GM12878 (cell line): ENCODE measurements around the gene SPG7. TPM values are rescaled to one million over a fixed set of nuclear protein-coding genes. Genes with fewer than 3 reads are reported as not detected.

Experiments used
- ATAC-seq: fragments of 200-7000 bp; cut with Tn5 transposase; 3 replicates; pipeline ENCODE4 v1.9.1; 2020; ENCODE audit warnings: mild to moderate bottlenecking, moderate library complexity
- BruUV-seq: library from RNA; stranded (reverse); fragments of 400-500 nt; replicated peaks from 2 replicates; lab custom pipeline; 2021; lab: Mats Ljungman, UMichigan
- CTCF ChIA-PET: fragments of 300-600 bp; sonication (Branson Sonifier 250); formaldehyde crosslinking; extraction: SDS; loops from one replicate; lab custom pipeline; 2021; ENCODE audit warnings: inconsistent platforms; lab: Yijun Ruan, JAX
- POLR2A ChIA-PET: fragments of 350-600 bp; formaldehyde crosslinking; extraction: SDS; loops from one replicate; lab custom pipeline; 2021; ENCODE audit warnings: inconsistent platforms; lab: Charles Lee
- RAD21 ChIA-PET: fragments of 300-600 bp; sonication (Branson Sonifier 250); formaldehyde crosslinking; loops from one replicate; lab custom pipeline; 2023; ENCODE audit warnings: antibody characterized with exemption; ENCODE audit not compliant: unreplicated experiment; lab: Charles Lee
- SMC1A ChIA-PET: fragments of 300-600 bp; sonication (Branson Sonifier 250); formaldehyde crosslinking; loops from one replicate; lab custom pipeline; 2023; ENCODE audit not compliant: unreplicated experiment, uncharacterized antibody; lab: Charles Lee
- DNase-seq: peaks from one replicate; pipeline ENCODE4 v3.0.0-alpha.2; 2011; ENCODE audit warnings: low read depth, low spot score
- FAIRE-seq: peaks from 3 replicates; lab custom pipeline; 2011; peaks lifted over from hg19 to GRCh38; lab: Jason Lieb, UNC
- H2AFZ ChIP-seq: 2 replicates; pipeline ENCODE4 v1.6.0; 2011; ENCODE audit warnings: low read depth, low read length, control low read depth; ENCODE audit not compliant: control insufficient read depth
- H3K27ac ChIP-seq: 2 replicates; pipeline ENCODE4 v1.5.1; 2011; ENCODE audit warnings: control low read depth; ENCODE audit not compliant: control insufficient read depth, insufficient read depth
- H3K27me3 ChIP-seq, 2 experiments: replicated peaks in 1 of 2; 2 replicates each; pipeline versions ENCODE4 v1.6.0 to v1.6.1; 2011; ENCODE audit warnings: low read length in 1 of 2; ENCODE audit not compliant: control insufficient read depth in 2 of 2, insufficient read depth in 2 of 2
- H3K36me3 ChIP-seq, 2 experiments: 2 replicates each; pipeline ENCODE4 v1.5.1; 2011; ENCODE audit warnings: low read length in 1 of 2; ENCODE audit not compliant: control insufficient read depth in 2 of 2, insufficient read depth in 2 of 2
- H3K4me1 ChIP-seq: 2 replicates; pipeline ENCODE4 v1.6.1; 2011; ENCODE audit warnings: mild to moderate bottlenecking, low read length, moderate library complexity, mixed read lengths; ENCODE audit not compliant: control insufficient read depth, insufficient read depth
- H3K4me2 ChIP-seq: 2 replicates; pipeline ENCODE4 v1.6.0; 2011; ENCODE audit warnings: control low read depth; ENCODE audit not compliant: control insufficient read depth, insufficient read depth
- H3K4me3 ChIP-seq: fragments of 200-600 bp; sonication (generic); 2 replicates; pipeline ENCODE4 v1.5.1; 2016
- H3K79me2 ChIP-seq: 2 replicates; pipeline ENCODE4 v1.6.0; 2011; ENCODE audit warnings: low read length; ENCODE audit not compliant: control insufficient read depth, insufficient read depth
- H3K9ac ChIP-seq: 2 replicates; pipeline ENCODE4 v1.8.0; 2011; ENCODE audit warnings: low read length, control low read depth, mixed read lengths; ENCODE audit not compliant: control insufficient read depth, insufficient read depth
- H3K9me3 ChIP-seq: replicated peaks from 3 replicates; pipeline ENCODE4 v1.5.1; 2011; ENCODE audit warnings: mild to moderate bottlenecking, low read length; ENCODE audit not compliant: control insufficient read depth, insufficient read depth
- H4K20me1 ChIP-seq: 2 replicates; pipeline ENCODE4 v1.6.0; 2011; ENCODE audit not compliant: control insufficient read depth, insufficient read depth
- BACH1 ChIP-seq: fragments of 450-650 bp; IDR thresholded peaks from 2 replicates; pipeline ENCODE4 v1.6.1; 2017; ENCODE audit warnings: mild to moderate bottlenecking, borderline replicate concordance
- CHD2 ChIP-seq: IDR thresholded peaks from 2 replicates; pipeline ENCODE4 v1.6.1; 2011; ENCODE audit warnings: low read depth, low read length, improper control_type of control experiment, borderline replicate concordance
- CHD4 ChIP-seq: fragments of 200-600 bp; sonication (generic); IDR thresholded peaks from 2 replicates; pipeline ENCODE4 v1.6.1; 2016; ENCODE audit warnings: mild to moderate bottlenecking
- FOXM1 ChIP-seq: IDR thresholded peaks from 2 replicates; pipeline ENCODE4 v1.6.1; 2012; ENCODE audit warnings: low read depth, mild to moderate bottlenecking, inconsistent platforms, low read length, moderate library complexity
- HDGF ChIP-seq: fragments of 450-650 bp; IDR thresholded peaks from 2 replicates; pipeline ENCODE4 v1.6.1; 2016; ENCODE audit warnings: antibody characterized with exemption
- JUNB ChIP-seq: IDR thresholded peaks from 2 replicates; pipeline ENCODE4 v1.6.1; 2016; ENCODE audit warnings: antibody characterized with exemption, mild to moderate bottlenecking
- MYB ChIP-seq: fragments of 150-350 bp; IDR thresholded peaks from 2 replicates; pipeline ENCODE4 v1.6.1; 2014; ENCODE audit warnings: mild to moderate bottlenecking, low read depth, low read length, borderline replicate concordance
- POU2F2 ChIP-seq: IDR thresholded peaks from 3 replicates; pipeline ENCODE4 v1.6.1; 2011; ENCODE audit warnings: low read depth, mild to moderate bottlenecking, low read length, borderline replicate concordance
- RCOR1 ChIP-seq: conservative IDR thresholded peaks from 2 replicates; pipeline ENCODE4 v1.6.1; 2012; ENCODE audit warnings: low read depth, low read length, improper control_type of control experiment
- SRF ChIP-seq, 2 experiments: IDR thresholded peaks; 2 replicates each; pipeline ENCODE4 v1.6.1; 2011; ENCODE audit warnings: low read depth in 2 of 2, low read length in 2 of 2, mild to moderate bottlenecking in 1 of 2, moderate library complexity in 1 of 2
- SUZ12 ChIP-seq: fragments of 200-600 bp; sonication (generic); IDR thresholded peaks from one replicate; pipeline ENCODE4 v1.6.1; 2018; ENCODE audit warnings: antibody characterized with exemption, mild to moderate bottlenecking; ENCODE audit not compliant: unreplicated experiment
- TBL1XR1 ChIP-seq: IDR thresholded peaks from 2 replicates; pipeline ENCODE4 v1.6.1; 2012; ENCODE audit warnings: low read depth, low read length, improper control_type of control experiment
- WGBS: methylation state at CpG from one replicate; pipeline ENCODE4 v1.1.6; 2016; ENCODE audit warnings: low lambda C conversion rate; ENCODE audit not compliant: insufficient replicate concordance, insufficient coverage; ENCODE audit errors: missing lambda C conversion rate; 5-methylcytosine and 5-hydroxymethylcytosine counted together
- in situ Hi-C: fragments of 300-500 bp; cut with MboI; formaldehyde crosslinking; loops from 9 replicates; pipeline ENCODE4 v1.14.3; 2018; ENCODE audit warnings: mixed read lengths
- intact Hi-C: fragments of 100-400 bp; cut with micrococcal nuclease; formaldehyde crosslinking; loops from one replicate; pipeline ENCODE4 v1.14.2; 2022; ENCODE audit not compliant: unreplicated experiment
- polyA plus RNA-seq, 11 experiments: library from polyadenylated mRNA; depleted of rRNA in 4 of 11; unstranded in 6 of 11; stranded (reverse) in 5 of 11; fragments of >200 nt; fragmentation: Nextera tagmentation in 4 of 11; fragmentation: Illumina TruSeq in 1 of 11; extraction: Ambion mirVana in 4 of 11; extraction: Trizol in 1 of 11; gene quantifications; 1 replicate in 1 of 11; 2 replicates in 10 of 11; pipeline versions ENCODE4 v1.2.1 to v1.2.3, GENCODE V29; 2011 to 2016; ENCODE audit warnings: inconsistent platforms in 2 of 11, missing spikeins in 2 of 11, low read depth in 1 of 11
- total RNA-seq, 4 experiments: library from RNA; depleted of rRNA in 3 of 4; stranded (reverse); fragments of >200 nt in 3 of 4; fragmentation: Illumina TruSeq in 1 of 4; extraction: Trizol in 1 of 4; gene quantifications; 2 replicates each; pipeline versions ENCODE4 v1.2.1 to v1.2.3, GENCODE V29; 2013 to 2021
- TF ChIP-seq, protein P1 (sequence below): fragments of 450-650 bp; IDR thresholded peaks from 2 replicates; pipeline ENCODE4 v1.6.1; 2017; ENCODE audit warnings: mild to moderate bottlenecking, low read depth, inconsistent platforms; ENCODE audit not compliant: poor library complexity, severe bottlenecking

SPG7 gene
- total and polyA plus RNA-seq, 10 of the 15 experiments (the other 5 are each of a cell fraction or from before 2014, with no cell fraction given): 5.9 to 75.9 (median 52.5) TPM

DNA sequence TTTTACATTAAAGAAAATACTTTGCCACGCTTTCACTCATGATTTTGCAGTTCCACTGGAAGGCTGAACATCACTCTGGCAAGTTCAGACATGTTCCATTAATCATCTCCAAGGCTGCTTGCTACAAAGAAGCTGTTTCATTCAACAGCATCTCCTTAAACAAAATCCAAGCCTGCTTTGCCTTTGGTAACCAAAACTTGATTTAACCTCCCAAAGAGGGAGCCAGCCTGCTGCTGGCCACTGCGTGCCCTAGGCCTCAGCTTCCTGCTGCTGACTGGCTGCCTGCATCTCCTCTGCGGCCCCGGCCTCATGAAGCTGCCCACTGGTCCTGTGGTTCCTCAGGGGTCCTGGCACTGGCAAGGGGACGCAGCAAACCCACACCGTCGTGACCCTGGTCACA is 49.7 kb upstream of the SPG7 start (continued):
- TF ChIP-seq BACH1 (no peak), JUNB (no peak), RCOR1 (no peak), SRF (IDR thresholded peaks at IDR 0.05; ENCODE audit: low read depth in 2 of 2, low read length in 2 of 2) (no peak)

DNA sequence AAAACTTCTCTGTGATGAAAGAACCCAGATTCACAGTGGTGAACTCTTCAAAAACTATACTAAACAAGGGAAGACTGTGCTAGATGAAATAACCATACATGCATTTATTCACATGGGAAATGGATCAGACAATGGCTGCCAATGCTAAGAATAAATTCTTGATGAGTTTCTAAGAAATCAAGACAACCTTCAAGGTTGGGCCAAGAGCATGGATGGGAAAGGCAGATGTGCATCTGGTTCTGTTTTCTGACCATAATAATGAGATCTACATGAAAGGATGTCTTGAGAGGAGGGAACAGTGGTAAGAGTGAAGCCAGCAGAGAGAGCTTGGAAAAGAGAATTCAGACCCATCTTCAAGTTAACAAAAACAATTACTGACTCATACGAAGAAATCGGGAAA is 49.2 kb upstream of the SPG7 start:
- peaks cover 0 to 2% of the 10 kb centered on the region in 2 experiments; a peak in 1 of 4 replicates for H3K36me3 ChIP-seq
- no peak overlapping the region for H3K4me3 ChIP-seq
- intact Hi-C loops (no loop called here), in situ Hi-C loops (no loop called here)
- WGBS: 100% methylated on average over 2 of the region's 2 CpGs
- peaks cover 72% of the 10 kb centered on the region for H3K79me2 ChIP-seq
- TF ChIP-seq SUZ12: no peak
- TF ChIP-seq, protein P1, sequence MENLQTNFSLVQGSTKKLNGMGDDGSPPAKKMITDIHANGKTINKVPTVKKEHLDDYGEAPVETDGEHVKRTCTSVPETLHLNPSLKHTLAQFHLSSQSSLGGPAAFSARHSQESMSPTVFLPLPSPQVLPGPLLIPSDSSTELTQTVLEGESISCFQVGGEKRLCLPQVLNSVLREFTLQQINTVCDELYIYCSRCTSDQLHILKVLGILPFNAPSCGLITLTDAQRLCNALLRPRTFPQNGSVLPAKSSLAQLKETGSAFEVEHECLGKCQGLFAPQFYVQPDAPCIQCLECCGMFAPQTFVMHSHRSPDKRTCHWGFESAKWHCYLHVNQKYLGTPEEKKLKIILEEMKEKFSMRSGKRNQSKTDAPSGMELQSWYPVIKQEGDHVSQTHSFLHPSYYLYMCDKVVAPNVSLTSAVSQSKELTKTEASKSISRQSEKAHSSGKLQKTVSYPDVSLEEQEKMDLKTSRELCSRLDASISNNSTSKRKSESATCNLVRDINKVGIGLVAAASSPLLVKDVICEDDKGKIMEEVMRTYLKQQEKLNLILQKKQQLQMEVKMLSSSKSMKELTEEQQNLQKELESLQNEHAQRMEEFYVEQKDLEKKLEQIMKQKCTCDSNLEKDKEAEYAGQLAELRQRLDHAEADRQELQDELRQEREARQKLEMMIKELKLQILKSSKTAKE: no peak
- no peak for TF ChIP-seq FOXM1
- no peak for TF ChIP-seq POU2F2
- TF ChIP-seq CHD4: no peak
- TF ChIP-seq CHD2: no peak
- TF ChIP-seq TBL1XR1: no peak
- no peak for TF ChIP-seq HDGF
- no peak for TF ChIP-seq MYB
- H4K20me1 ChIP-seq: peaks cover 15% of the 10 kb centered on the region; the same call in 1 of the 2 replicates
- no peak for DNase-seq
- ChIA-PET RAD21 (no interaction called here), SMC1A (no interaction called here), POLR2A (interaction anchor here (0.7 to 1.6 kb wide), 2 partner anchors 8 to 39 kb away, joined by 3 to 4 read pairs; no protein-coding TSS in a partner anchor), CTCF (no interaction called here)
- peaks cover 30% of the 10 kb centered on the region for H3K4me1 ChIP-seq
- H3K9me3 ChIP-seq: no peaks in the 10 kb centered on the region; the same call in 2 of the 3 replicates
- no peak for ATAC-seq
- no peaks in the 10 kb centered on the region for H3K27me3 ChIP-seq
- no peak for FAIRE-seq
- H3K9ac ChIP-seq: no peak overlapping the region
- TSS peak; percentile 15 for BruUV-seq
- H3K4me2 ChIP-seq: no peak overlapping the region
- H3K27ac ChIP-seq: peak overlapping the region; percentile 72
- H2AFZ ChIP-seq: no peak overlapping the region
